Measurements from ENCODE around the gene STARD7.

The STARD7 gene

GRCh38 chr2:96247896-96248295 lies 39.3 kb upstream of the STARD7 start:
- Histone ChIP-seq H3K4me1 (ENCODE audit: control insufficient read depth in 2 of 2, insufficient read depth in 2 of 2, low read length in 2 of 2) (no peaks in the 10 kb centered on the region), H3K4me3 (ENCODE audit: low read length in 2 of 2) (no peak overlapping the region), H3K27ac (ENCODE audit: low read depth in 2 of 2, low read length in 2 of 2) (no peak overlapping the region), H3K27me3 (ENCODE audit: control insufficient read depth in 2 of 2, insufficient read depth in 2 of 2, low read length in 2 of 2) (no peaks in the 10 kb centered on the region), H3K9me3 (ENCODE audit: control insufficient read depth in 2 of 2, low read length in 2 of 2) (no peaks in the 10 kb centered on the region), H3K9ac (ENCODE audit: low read depth in 1 of 2, low read length in 2 of 2) (no peak overlapping the region), H3K36me3 (ENCODE audit: control insufficient read depth in 2 of 2, insufficient read depth in 2 of 2, low read length in 2 of 2) (peaks cover 11 to 16% of the 10 kb centered on the region in 2 donors)

GRCh38 chr2:96247009-96247408 lies 38.4 kb upstream of the STARD7 start:
- no peaks in the 10 kb centered on the region for H3K4me1 ChIP-seq (ENCODE audit: control insufficient read depth in 2 of 2, insufficient read depth in 2 of 2, low read length in 2 of 2)

GRCh38 chr2:96245609-96246390 lies 37.2 kb upstream of the STARD7 start:
- H3K4me3 ChIP-seq (ENCODE audit: low read length in 2 of 2) = no peak overlapping the region
- no peaks in the 10 kb centered on the region for H3K9me3 ChIP-seq (ENCODE audit: control insufficient read depth in 2 of 2, low read length in 2 of 2)
- no peaks in the 10 kb centered on the region for H3K27me3 ChIP-seq (ENCODE audit: control insufficient read depth in 2 of 2, insufficient read depth in 2 of 2, low read length in 2 of 2)
- H3K9ac ChIP-seq (ENCODE audit: low read depth in 1 of 2, low read length in 2 of 2) = no peak overlapping the region
- no peaks in the 10 kb centered on the region for H3K36me3 ChIP-seq (ENCODE audit: control insufficient read depth in 2 of 2, insufficient read depth in 2 of 2, low read length in 2 of 2)
- no peak overlapping the region for H3K27ac ChIP-seq (ENCODE audit: low read depth in 2 of 2, low read length in 2 of 2)
- H3K4me1 ChIP-seq (ENCODE audit: control insufficient read depth in 2 of 2, insufficient read depth in 2 of 2, low read length in 2 of 2) = peaks cover 0 to 3% of the 10 kb centered on the region in 2 donors

More at GRCh38 chr2:96247009-96247408, 38.4 kb upstream of the STARD7 start:
- H3K36me3 ChIP-seq (ENCODE audit: control insufficient read depth in 2 of 2, insufficient read depth in 2 of 2, low read length in 2 of 2) = peaks cover 4 to 8% of the 10 kb centered on the region in 2 donors
- H3K27me3 ChIP-seq (ENCODE audit: control insufficient read depth in 2 of 2, insufficient read depth in 2 of 2, low read length in 2 of 2) = no peaks in the 10 kb centered on the region
- H3K27ac ChIP-seq (ENCODE audit: low read depth in 2 of 2, low read length in 2 of 2) = no peak overlapping the region
- H3K9ac ChIP-seq (ENCODE audit: low read depth in 1 of 2, low read length in 2 of 2) = no peak overlapping the region
- no peak overlapping the region for H3K4me3 ChIP-seq (ENCODE audit: low read length in 2 of 2)
- H3K9me3 ChIP-seq (ENCODE audit: control insufficient read depth in 2 of 2, low read length in 2 of 2) = no peaks in the 10 kb centered on the region

- Histone ChIP-seq H3K9me3 (ENCODE audit: control insufficient read depth in 2 of 2, low read length in 2 of 2) (no peaks in the 10 kb centered on the region), H3K4me3 (ENCODE audit: low read length in 2 of 2) (no peak overlapping the region), H3K9ac (ENCODE audit: low read depth in 1 of 2, low read length in 2 of 2) (no peak overlapping the region), H3K27ac (ENCODE audit: low read depth in 2 of 2, low read length in 2 of 2) (no peak overlapping the region), H3K36me3 (ENCODE audit: control insufficient read depth in 2 of 2, insufficient read depth in 2 of 2, low read length in 2 of 2) (no peaks in the 10 kb centered on the region), H3K27me3 (ENCODE audit: control insufficient read depth in 2 of 2, insufficient read depth in 2 of 2, low read length in 2 of 2) (no peaks in the 10 kb centered on the region), H3K4me1 (ENCODE audit: control insufficient read depth in 2 of 2, insufficient read depth in 2 of 2, low read length in 2 of 2) (peaks cover 0 to 3% of the 10 kb centered on the region in 2 donors)
Observed at GRCh38 chr2:96243843-96244242, 35.2 kb upstream of the STARD7 start.

GRCh38 chr2:96241900-96242611 lies 33.4 kb upstream of the STARD7 start:
- H3K27ac ChIP-seq (ENCODE audit: low read depth in 2 of 2, low read length in 2 of 2) = peak overlapping the region; percentile 66 to 73
- H3K27me3 ChIP-seq (ENCODE audit: control insufficient read depth in 2 of 2, insufficient read depth in 2 of 2, low read length in 2 of 2) = no peaks in the 10 kb centered on the region
- H3K9me3 ChIP-seq (ENCODE audit: control insufficient read depth in 2 of 2, low read length in 2 of 2) = no peaks in the 10 kb centered on the region
- H3K4me3 ChIP-seq (ENCODE audit: low read length in 2 of 2) = peak overlapping the region; percentile 2 to 43
- H3K36me3 ChIP-seq (ENCODE audit: control insufficient read depth in 2 of 2, insufficient read depth in 2 of 2, low read length in 2 of 2) = no peaks in the 10 kb centered on the region
- H3K4me1 ChIP-seq (ENCODE audit: control insufficient read depth in 2 of 2, insufficient read depth in 2 of 2, low read length in 2 of 2) = peaks cover 0 to 3% of the 10 kb centered on the region in 2 donors
- peak overlapping the region in 1 of 2 donors; percentile 31 for H3K9ac ChIP-seq (ENCODE audit: low read depth in 1 of 2, low read length in 2 of 2)

GRCh38 chr2:96241227-96241626 lies 32.6 kb upstream of the STARD7 start:
- Histone ChIP-seq H3K36me3 (ENCODE audit: control insufficient read depth in 2 of 2, insufficient read depth in 2 of 2, low read length in 2 of 2) (peaks cover 0 to 3% of the 10 kb centered on the region in 2 donors), H3K9ac (ENCODE audit: low read depth in 1 of 2, low read length in 2 of 2) (no peak overlapping the region), H3K4me1 (ENCODE audit: control insufficient read depth in 2 of 2, insufficient read depth in 2 of 2, low read length in 2 of 2) (peaks cover 0 to 3% of the 10 kb centered on the region in 2 donors), H3K4me3 (ENCODE audit: low read length in 2 of 2) (no peak overlapping the region), H3K27ac (ENCODE audit: low read depth in 2 of 2, low read length in 2 of 2) (no peak overlapping the region), H3K27me3 (ENCODE audit: control insufficient read depth in 2 of 2, insufficient read depth in 2 of 2, low read length in 2 of 2) (no peaks in the 10 kb centered on the region), H3K9me3 (ENCODE audit: control insufficient read depth in 2 of 2, low read length in 2 of 2) (no peaks in the 10 kb centered on the region)

GRCh38 chr2:96240341-96241038 lies 31.9 kb upstream of the STARD7 start:
- Histone ChIP-seq H3K9ac (ENCODE audit: low read depth in 1 of 2, low read length in 2 of 2) (no peak overlapping the region), H3K4me1 (ENCODE audit: control insufficient read depth in 2 of 2, insufficient read depth in 2 of 2, low read length in 2 of 2) (peaks cover 0 to 3% of the 10 kb centered on the region in 2 donors), H3K36me3 (ENCODE audit: control insufficient read depth in 2 of 2, insufficient read depth in 2 of 2, low read length in 2 of 2) (peaks cover 0 to 5% of the 10 kb centered on the region in 2 donors), H3K4me3 (ENCODE audit: low read length in 2 of 2) (no peak overlapping the region), H3K27ac (ENCODE audit: low read depth in 2 of 2, low read length in 2 of 2) (no peak overlapping the region), H3K27me3 (ENCODE audit: control insufficient read depth in 2 of 2, insufficient read depth in 2 of 2, low read length in 2 of 2) (no peaks in the 10 kb centered on the region), H3K9me3 (ENCODE audit: control insufficient read depth in 2 of 2, low read length in 2 of 2) (no peaks in the 10 kb centered on the region)

GRCh38 chr2:96239745-96240264 lies 31.2 kb upstream of the STARD7 start:
- H3K9ac ChIP-seq (ENCODE audit: low read depth in 1 of 2, low read length in 2 of 2) = no peak overlapping the region
- no peak overlapping the region for H3K27ac ChIP-seq (ENCODE audit: low read depth in 2 of 2, low read length in 2 of 2)
- H3K4me3 ChIP-seq (ENCODE audit: low read length in 2 of 2) = no peak overlapping the region
- H3K36me3 ChIP-seq (ENCODE audit: control insufficient read depth in 2 of 2, insufficient read depth in 2 of 2, low read length in 2 of 2) = peaks cover 0 to 5% of the 10 kb centered on the region in 2 donors
- H3K9me3 ChIP-seq (ENCODE audit: control insufficient read depth in 2 of 2, low read length in 2 of 2) = no peaks in the 10 kb centered on the region
- H3K27me3 ChIP-seq (ENCODE audit: control insufficient read depth in 2 of 2, insufficient read depth in 2 of 2, low read length in 2 of 2) = no peaks in the 10 kb centered on the region
- H3K4me1 ChIP-seq (ENCODE audit: control insufficient read depth in 2 of 2, insufficient read depth in 2 of 2, low read length in 2 of 2) = peaks cover 0 to 3% of the 10 kb centered on the region in 2 donors

GRCh38 chr2:96239091-96239490 lies 30.5 kb upstream of the STARD7 start:
- H3K27ac ChIP-seq (ENCODE audit: low read depth in 2 of 2, low read length in 2 of 2) = no peak overlapping the region
- H3K36me3 ChIP-seq (ENCODE audit: control insufficient read depth in 2 of 2, insufficient read depth in 2 of 2, low read length in 2 of 2) = peaks cover 0 to 5% of the 10 kb centered on the region in 2 donors
- no peak overlapping the region for H3K4me3 ChIP-seq (ENCODE audit: low read length in 2 of 2)
- peaks cover 0 to 3% of the 10 kb centered on the region in 2 donors for H3K4me1 ChIP-seq (ENCODE audit: control insufficient read depth in 2 of 2, insufficient read depth in 2 of 2, low read length in 2 of 2)
- no peak overlapping the region for H3K9ac ChIP-seq (ENCODE audit: low read depth in 1 of 2, low read length in 2 of 2)
- no peaks in the 10 kb centered on the region for H3K9me3 ChIP-seq (ENCODE audit: control insufficient read depth in 2 of 2, low read length in 2 of 2)
- H3K27me3 ChIP-seq (ENCODE audit: control insufficient read depth in 2 of 2, insufficient read depth in 2 of 2, low read length in 2 of 2) = no peaks in the 10 kb centered on the region

Data from mucosa of rectum (tissue), 2 donors.